OCI-M2 (cell line): Measurements from ENCODE around the gene GNAI1.
"Not testable (repeated sequence)": the region's sequence is repeated elsewhere in the genome, so short reads cannot be mapped to it uniquely, and the experiment has no call there.

Experiments
- DNase-seq: peaks from one replicate; lab custom pipeline; 2025; ENCODE audit not compliant: unreplicated experiment; lab: John Stamatoyannopoulos, UW

The GNAI1 gene

GRCh38 chr7:80154656-80155333, 20.2 kb downstream of the GNAI1 start:
- DNase-seq, result no peak

GRCh38 chr7:80155374-80155773, 20.7 kb downstream of the GNAI1 start:
- no peak for DNase-seq

GRCh38 chr7:80157770-80158169, 23.1 kb downstream of the GNAI1 start:
- not testable (repeated sequence) for DNase-seq

- DNase-seq, result no peak
Measured at GRCh38 chr7:80159802-80160201, 25.2 kb downstream of the GNAI1 start.

- no peak for DNase-seq
Measured at GRCh38 chr7:80161466-80161865, 26.8 kb downstream of the GNAI1 start.

GRCh38 chr7:80165177-80165576, 30.5 kb downstream of the GNAI1 start:
- DNase-seq, result no peak

- no peak for DNase-seq
Measured at GRCh38 chr7:80170445-80170844, 35.8 kb downstream of the GNAI1 start.

- DNase-seq, result no peak
Measured at GRCh38 chr7:80172387-80172786, 37.8 kb downstream of the GNAI1 start.

GRCh38 chr7:80175744-80176143, 41.1 kb downstream of the GNAI1 start:
- DNase-seq, result no peak

- DNase-seq, result no peak
Measured at GRCh38 chr7:80181411-80181810, 46.8 kb downstream of the GNAI1 start.

- DNase-seq, result no peak
Measured at GRCh38 chr7:80182630-80183276, 48.1 kb downstream of the GNAI1 start.

- no peak for DNase-seq
Measured at GRCh38 chr7:80183351-80183750, 48.7 kb downstream of the GNAI1 start.

GRCh38 chr7:80183900-80184685, 49.5 kb downstream of the GNAI1 start:
- no peak for DNase-seq

GRCh38 chr7:80184693-80185092, 50.1 kb downstream of the GNAI1 start:
- DNase-seq, result no peak

- DNase-seq, result no peak
Measured at GRCh38 chr7:80185571-80185970, 50.9 kb downstream of the GNAI1 start.

- no peak for DNase-seq
Measured at GRCh38 chr7:80186721-80187120, 52.1 kb downstream of the GNAI1 start.

GRCh38 chr7:80187279-80187678, 52.6 kb downstream of the GNAI1 start:
- no peak for DNase-seq

GRCh38 chr7:80187727-80188126, 53.1 kb downstream of the GNAI1 start:
- no peak for DNase-seq

GRCh38 chr7:80189638-80190037, 55.0 kb downstream of the GNAI1 start:
- no peak for DNase-seq

- no peak for DNase-seq
Measured at GRCh38 chr7:80197627-80198026, 63.0 kb downstream of the GNAI1 start.

GRCh38 chr7:80199051-80199450, 64.4 kb downstream of the GNAI1 start:
- no peak for DNase-seq

GRCh38 chr7:80204454-80204853, 69.8 kb downstream of the GNAI1 start:
- no peak for DNase-seq
